Stimulated activated CD8-positive, alpha-beta memory T cell treated with anti-CD3 and anti-CD28 coated beads, Interleukin-7, amount 100 ng/mL, for 4 hours (primary cell): ENCODE measurements around the gene MYOG.

Experiments used
- DNase-seq, 2 donors: peaks; one replicate each; pipeline ENCODE4 v3.0.0-alpha.2; 2020; ENCODE audit warnings: low read depth in 2 of 2

The MYOG gene

DNA sequence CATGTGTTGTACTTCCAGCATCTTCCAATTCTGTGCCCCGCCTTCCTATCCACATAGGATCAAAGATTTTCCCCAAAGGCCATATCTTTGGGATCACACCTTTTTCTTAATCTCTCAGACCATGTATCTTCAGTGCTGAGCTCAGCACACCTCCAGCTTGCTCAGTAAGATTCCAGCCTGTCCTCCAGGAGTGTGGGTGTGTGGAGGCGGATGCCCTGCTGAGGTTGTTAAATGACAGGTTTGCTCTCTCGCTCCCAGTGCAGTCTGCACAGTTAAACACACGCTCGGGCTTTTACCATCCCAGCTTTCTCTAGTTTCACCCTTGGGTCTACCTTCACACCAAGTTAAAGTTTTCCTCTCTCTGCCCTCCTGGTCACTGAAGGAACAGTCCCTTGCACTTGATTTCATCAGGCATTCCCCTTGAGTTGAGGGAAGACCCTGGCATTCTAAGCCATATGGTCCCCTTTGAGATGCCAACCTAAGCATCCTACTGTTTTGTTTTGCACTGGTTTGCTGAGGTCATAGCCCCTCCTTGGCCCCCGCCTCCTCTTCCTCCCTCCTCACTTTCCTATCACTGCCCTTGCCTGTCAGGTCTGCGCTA lies 13.7 kb downstream of the MYOG start:
- DNase-seq, result no peak

- DNase-seq, result no peak
Observed at GRCh38 chr1:203069030-203069747, 16.6 kb downstream of the MYOG start.

GRCh38 chr1:203066965-203067364 lies 18.8 kb downstream of the MYOG start:
- no peak for DNase-seq

DNA sequence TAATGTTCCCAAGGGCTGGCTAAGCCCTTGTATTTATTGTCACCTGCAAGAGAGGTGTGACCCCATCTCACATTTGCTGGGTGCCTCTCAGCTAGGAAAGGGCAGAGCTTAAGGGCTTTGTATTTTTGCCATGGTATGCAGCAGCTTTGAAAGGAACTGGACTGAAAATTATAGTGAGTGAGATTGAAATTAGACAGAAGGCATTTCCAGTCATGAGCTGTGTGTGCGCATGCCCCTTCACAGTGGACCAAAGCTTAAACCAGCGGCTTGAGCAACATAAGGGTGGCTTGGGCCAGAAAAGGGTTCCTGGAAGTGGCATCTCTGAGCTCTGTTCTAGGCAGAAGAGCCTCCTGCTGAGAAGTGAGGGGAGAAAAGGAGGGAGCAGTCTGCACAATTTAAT lies 19.8 kb downstream of the MYOG start:
- DNase-seq, result no peak

GRCh38 chr1:203065191-203065590 lies 20.6 kb downstream of the MYOG start:
- no peak for DNase-seq

DNA sequence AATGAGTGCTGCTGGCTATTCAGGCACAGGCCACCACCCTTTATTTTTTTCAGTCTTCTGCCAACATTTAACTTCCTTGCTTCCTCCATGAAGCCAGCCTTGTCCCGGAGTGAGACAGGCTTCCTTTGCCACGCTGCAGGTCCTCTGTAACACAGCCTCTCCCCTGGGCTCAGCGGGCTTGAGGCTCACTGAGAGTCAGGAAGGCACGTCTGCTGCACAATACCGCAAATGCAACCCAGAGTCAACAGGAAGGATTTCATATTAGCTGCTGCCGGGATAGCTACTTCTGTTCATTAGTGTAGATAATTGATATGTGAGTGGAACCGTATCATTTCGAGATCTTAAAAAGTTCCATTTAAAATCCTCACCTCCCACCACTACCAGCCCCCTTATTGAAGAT lies 22.5 kb downstream of the MYOG start:
- DNase-seq, result no peak

DNA sequence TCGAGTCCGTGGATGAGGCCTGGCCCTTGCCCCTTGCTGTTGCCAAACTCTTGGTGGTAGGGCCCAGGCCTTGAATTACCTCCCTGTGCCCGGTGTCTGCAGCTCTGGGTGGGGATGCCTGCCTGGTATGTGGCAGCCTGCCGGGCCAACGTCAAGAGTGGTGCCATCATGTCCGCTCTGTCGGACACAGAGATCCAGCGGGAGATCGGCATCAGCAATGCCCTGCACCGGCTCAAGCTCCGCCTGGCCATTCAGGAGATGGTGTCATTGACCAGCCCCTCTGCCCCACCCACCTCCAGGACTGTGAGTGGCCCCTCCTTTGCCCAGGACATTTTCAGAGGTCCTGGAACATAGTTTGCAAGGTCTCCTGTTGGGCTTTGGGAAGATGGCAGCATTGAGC lies 25.7 kb downstream of the MYOG start:
- DNase-seq, result no peak

GRCh38 chr1:203059485-203059884 lies 26.3 kb downstream of the MYOG start:
- DNase-seq, result no peak

DNA sequence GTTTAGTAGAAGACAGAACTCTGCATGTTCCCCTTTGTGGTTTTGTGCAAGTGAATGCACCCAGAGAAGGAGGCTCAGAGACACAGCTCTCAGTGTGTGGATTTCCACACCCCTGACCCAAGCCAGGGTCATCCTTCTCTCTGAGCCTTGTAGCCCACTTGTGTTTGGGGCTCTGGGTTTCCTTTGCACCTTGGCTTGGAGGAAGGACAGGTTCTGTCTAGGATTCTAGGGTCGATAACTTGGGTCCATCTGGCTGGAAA lies 27.2 kb downstream of the MYOG start:
- no peak for DNase-seq

- DNase-seq, result no peak
Observed at GRCh38 chr1:203057911-203058675, 27.7 kb downstream of the MYOG start.

DNA sequence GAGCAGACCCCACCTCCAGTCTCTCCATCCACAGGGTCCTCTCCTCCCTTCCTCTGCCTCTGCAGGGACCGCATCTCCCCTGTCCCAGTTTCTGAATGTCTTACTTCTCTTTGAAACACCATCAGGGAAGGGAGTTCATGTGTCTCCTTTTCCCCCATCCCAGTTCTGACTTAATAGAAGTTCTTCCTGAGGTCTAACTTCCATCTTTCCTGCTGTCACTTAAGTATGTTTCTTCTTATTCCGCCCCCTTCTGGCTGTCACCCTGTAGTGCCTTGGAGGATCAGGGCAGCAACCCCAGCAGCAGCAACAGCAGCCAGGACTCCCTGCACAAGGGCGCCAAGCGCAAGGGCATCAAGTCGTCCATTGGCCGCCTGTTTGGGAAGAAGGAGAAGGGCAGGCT lies 29.3 kb downstream of the MYOG start:
- DNase-seq, result no peak

DNA sequence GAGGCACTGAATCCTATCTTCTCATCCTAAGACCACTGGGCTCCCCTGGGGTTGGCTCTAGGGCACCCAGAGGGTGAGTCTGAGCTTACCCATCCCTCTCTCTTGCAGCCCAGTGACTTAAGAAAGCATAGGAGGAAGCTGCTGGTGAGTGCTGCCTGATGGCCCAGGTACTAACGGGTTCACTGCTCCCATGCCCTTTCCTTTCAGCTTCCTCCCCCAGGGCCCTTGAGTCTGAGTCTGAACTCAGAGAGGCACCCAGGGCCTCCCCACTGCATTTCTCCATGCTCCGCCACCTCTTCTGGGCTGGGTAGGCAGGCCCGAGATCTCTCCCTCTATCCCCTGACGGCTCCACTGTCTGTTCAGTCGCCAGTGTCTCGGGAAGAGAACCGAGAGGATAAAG lies 29.8 kb downstream of the MYOG start:
- no peak for DNase-seq

- DNase-seq, result no peak
Observed at GRCh38 chr1:203055161-203055799, 30.5 kb downstream of the MYOG start.

GRCh38 chr1:203054642-203055041 lies 31.2 kb downstream of the MYOG start:
- no peak for DNase-seq

GRCh38 chr1:203054184-203054583 lies 31.6 kb downstream of the MYOG start:
- no peak for DNase-seq

DNA sequence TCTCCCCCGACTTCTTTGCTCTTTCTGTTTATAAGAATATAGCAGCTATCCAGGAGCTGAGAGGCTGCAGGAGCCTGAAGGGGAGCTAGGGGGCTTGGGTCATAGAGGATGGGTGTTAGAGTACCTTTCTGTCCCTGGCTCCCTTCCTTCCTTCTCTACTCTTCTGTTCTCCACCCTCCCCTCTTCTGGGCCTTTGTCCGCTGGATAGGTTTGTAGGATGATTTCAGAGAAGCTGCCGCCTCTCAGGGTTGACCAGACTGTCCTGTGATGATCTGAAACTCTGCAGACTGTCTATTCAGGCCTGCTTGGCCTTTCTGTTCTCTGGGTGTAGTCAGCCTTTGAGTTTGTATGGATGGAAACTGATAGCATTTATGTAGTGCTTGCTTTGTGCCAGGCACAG lies 33.2 kb downstream of the MYOG start:
- no peak for DNase-seq

- no peak for DNase-seq
Observed at GRCh38 chr1:203051841-203052324, 33.9 kb downstream of the MYOG start.

DNA sequence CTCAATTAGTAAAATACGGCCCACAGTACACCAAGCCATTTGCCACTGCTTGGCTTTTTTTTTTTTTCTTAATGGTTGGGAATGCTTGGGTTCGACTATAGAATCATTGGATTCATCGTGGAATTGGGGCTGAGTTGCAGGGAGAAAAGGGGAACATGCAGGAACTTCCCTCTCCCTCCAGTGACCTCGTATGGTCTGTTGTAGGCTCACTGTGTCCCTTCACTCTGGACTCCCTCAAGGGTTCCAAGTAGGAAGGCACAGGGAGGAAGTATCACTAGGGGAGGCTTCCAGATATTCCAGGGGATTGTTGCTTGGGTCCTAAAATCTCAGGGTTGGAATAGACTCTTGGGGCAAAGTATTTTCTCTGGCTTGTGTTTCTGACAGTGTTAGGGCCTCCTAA lies 35.0 kb downstream of the MYOG start:
- no peak for DNase-seq

- no peak for DNase-seq
Observed at GRCh38 chr1:203049576-203050180, 36.1 kb downstream of the MYOG start.

- no peak for DNase-seq
Observed at GRCh38 chr1:203049077-203049476, 36.7 kb downstream of the MYOG start.

DNA sequence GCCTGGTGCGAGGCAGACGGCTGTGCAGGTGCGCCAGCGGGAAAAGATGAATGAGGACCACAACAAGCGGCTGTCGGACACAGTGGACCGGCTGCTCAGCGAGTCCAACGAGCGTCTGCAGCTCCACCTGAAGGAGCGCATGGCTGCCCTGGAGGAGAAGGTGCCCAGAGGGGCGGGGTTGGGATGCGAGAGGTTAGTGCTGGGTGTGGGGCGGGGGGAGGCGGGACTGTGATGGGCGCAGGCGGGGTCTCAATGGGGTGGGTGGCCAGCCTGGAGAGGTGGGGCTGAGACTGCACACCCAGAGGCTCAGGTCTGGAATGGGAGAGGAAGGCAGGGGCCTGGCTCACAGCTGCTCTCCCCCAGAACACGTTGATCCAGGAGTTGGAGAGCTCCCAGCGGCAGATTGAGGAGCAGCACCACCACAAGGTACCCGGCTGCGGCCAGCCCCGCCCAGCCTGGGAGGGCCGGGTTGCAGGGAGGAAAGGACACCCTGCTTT lies 37.2 kb downstream of the MYOG start:
- no peak for DNase-seq

GRCh38 chr1:203048086-203048485 lies 37.7 kb downstream of the MYOG start:
- no peak for DNase-seq
